Epithelial cell of esophagus (primary cell): ENCODE results near the gene OR10J5.
A peak's percentile ranks its signal among the peaks of the same experiment; 100 is the strongest.
"Not testable (repeated sequence)": the region's sequence is repeated elsewhere in the genome, so short reads cannot be mapped to it uniquely, and the experiment has no call there.

ENCODE experiments used
- DNase-seq: peaks from one replicate; pipeline ENCODE4 v3.0.0; 2010; ENCODE audit warnings: low read depth
- H3K4me3 ChIP-seq: 2 replicates; pipeline ENCODE4 v1.5.1; 2011; ENCODE audit warnings: mild to moderate bottlenecking, low read length, control low read depth
- TF ChIP-seq, protein P1 (sequence below): IDR thresholded peaks from 2 replicates; pipeline ENCODE4 v1.5.1; 2011; ENCODE audit warnings: low read depth, mild to moderate bottlenecking, low read length, control low read depth, inconsistent platforms; ENCODE audit not compliant: insufficient read depth; ENCODE audit errors: missing control alignments

OR10J5 gene

DNA sequence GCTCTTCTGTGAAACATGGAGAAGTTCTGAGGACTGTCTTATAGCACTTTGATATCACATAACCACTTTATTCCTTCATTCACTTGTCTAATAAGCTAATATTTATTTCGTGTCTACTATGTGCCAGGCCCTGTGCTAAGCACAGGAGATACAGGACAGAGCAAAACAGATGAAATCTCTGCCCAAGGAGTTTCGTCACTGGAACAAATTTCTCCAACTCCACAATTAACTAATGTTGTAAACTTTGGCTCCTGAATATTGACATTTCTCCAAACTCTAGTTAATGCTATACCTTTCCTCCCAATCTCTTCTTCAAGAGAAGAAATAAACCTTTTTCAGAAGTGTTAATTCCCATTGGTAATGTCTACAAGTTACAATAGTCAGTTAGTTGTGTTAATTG, 24.8 kb upstream of the OR10J5 start:
- TF ChIP-seq, protein P1, sequence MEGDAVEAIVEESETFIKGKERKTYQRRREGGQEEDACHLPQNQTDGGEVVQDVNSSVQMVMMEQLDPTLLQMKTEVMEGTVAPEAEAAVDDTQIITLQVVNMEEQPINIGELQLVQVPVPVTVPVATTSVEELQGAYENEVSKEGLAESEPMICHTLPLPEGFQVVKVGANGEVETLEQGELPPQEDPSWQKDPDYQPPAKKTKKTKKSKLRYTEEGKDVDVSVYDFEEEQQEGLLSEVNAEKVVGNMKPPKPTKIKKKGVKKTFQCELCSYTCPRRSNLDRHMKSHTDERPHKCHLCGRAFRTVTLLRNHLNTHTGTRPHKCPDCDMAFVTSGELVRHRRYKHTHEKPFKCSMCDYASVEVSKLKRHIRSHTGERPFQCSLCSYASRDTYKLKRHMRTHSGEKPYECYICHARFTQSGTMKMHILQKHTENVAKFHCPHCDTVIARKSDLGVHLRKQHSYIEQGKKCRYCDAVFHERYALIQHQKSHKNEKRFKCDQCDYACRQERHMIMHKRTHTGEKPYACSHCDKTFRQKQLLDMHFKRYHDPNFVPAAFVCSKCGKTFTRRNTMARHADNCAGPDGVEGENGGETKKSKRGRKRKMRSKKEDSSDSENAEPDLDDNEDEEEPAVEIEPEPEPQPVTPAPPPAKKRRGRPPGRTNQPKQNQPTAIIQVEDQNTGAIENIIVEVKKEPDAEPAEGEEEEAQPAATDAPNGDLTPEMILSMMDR = no peak
- no peak overlapping the region for H3K4me3 ChIP-seq
- no peak for DNase-seq

DNA sequence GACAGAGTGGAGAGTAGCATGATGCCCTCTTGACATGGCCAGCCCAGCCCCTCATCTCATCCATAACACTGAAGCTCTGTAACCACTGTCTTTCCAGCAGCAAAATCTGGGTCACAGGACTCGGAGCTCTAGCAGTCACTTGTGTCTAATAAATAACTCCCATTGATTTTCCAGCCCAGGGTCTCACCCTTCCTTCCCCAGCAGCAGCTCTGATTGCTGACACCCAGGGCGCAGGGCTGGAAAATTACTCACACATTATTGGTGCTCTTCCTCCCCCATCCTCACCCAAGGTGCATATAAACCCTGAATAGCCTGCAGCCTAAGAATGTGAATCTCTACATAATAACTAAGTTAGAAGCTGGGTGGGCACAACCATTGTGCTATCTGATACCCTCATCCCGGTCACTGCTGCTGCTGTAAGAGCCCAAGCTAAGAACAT, 21.1 kb upstream of the OR10J5 start:
- no peak overlapping the region for H3K4me3 ChIP-seq
- no peak for DNase-seq
- TF ChIP-seq, protein P1 = no peak

DNA sequence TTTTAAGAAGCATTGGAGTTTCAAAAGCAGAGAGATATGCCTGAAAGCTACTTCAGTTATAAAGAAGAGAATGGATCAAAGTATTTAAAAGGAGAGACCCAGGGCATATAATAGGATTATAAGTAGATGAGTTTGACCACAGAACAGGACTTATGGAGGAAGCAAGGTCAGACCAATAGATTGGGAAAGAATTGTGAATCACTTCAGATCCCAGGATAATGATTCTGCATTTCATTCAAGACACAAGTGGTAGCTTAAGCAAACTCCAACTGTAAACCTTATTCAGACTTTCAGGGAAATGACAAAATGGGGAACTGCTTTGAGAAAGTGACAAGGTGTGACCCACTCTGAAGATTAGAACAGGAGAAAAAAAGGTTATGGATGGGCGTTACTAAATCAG, 18.9 kb upstream of the OR10J5 start:
- DNase-seq = no peak
- no peak overlapping the region for H3K4me3 ChIP-seq
- TF ChIP-seq, protein P1 = no peak

DNA sequence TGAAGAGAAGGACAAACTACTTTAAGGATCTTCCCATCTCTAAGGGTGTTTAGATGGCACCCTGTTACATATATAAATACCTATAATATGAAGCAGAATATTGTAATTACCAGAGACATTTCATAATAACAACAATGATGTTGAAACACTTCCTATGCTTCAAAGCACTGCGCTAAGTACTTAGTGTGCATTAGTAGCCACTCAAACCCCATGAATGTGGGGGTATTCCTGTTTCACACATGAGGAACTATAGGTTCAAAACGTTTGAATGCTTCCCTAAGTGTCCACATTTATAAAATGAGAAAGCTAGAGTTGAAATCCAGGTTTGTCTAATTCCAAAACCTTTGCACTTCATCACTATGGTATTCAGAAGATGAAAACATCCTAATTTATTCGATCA, 18.5 kb upstream of the OR10J5 start:
- no peak overlapping the region for H3K4me3 ChIP-seq
- TF ChIP-seq, protein P1 = no peak
- peak; percentile 8 for DNase-seq

DNA sequence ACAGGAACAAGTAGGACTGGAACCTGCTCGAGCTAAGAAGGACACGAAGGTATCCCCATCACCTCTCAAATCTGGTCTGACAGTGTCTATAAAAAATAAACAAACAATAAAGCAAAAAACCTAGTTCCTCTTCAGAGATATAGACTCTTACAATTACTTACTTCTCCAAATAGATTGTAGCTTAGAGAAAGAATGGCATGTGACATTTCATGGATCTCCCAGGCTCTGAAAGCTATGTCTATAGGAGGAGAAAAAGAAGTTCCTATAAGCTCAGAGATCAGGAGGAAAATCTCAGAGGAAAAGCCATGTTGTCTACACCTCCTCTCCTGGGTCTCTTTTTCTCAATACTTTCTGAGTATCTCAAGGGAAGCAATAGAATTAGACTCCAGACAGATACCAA, 12.3 kb upstream of the OR10J5 start:
- no peak for DNase-seq
- TF ChIP-seq, protein P1 = no peak
- no peak overlapping the region for H3K4me3 ChIP-seq

DNA sequence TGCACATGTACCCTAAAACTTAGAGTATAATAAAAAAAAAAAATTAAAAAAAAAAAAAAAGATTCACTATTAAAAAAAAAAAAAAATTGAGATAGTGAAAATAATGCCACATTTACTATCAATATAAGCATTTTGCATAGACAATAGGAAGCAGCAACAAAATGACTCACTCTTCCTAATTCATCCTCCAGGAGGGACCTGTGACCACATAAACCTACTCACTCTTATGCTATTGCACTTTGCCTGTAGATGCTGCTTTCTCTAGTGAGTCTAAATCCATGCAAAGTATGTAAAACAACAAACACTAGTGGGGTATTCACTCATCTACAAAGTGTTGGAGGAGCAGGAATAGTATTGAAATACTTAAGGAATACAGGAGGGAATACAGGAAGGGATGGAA, 2.9 kb downstream of the OR10J5 start:
- H3K4me3 ChIP-seq = no peak overlapping the region
- TF ChIP-seq, protein P1 = no peak
- peak; percentile 26 for DNase-seq

DNA sequence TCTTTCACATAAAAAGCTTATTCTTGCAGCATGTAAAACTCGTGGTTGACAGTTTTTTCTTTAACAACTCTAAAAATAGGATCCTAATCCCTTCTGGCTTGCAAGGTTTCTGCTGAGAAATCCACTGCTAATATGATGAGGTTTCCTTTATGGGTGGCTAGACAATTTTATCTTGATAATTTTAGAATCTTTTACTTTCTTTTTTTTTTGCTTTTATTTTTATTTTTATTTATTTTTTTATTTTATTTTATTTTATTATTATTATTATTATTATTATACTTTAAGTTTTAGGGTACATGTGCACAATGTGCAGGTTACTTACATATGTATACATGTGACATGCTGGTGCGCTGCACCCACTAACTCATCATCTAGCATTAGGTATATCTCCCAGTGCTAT, 11.0 kb downstream of the OR10J5 start:
- not testable (repeated sequence) for H3K4me3 ChIP-seq, DNase-seq

DNA sequence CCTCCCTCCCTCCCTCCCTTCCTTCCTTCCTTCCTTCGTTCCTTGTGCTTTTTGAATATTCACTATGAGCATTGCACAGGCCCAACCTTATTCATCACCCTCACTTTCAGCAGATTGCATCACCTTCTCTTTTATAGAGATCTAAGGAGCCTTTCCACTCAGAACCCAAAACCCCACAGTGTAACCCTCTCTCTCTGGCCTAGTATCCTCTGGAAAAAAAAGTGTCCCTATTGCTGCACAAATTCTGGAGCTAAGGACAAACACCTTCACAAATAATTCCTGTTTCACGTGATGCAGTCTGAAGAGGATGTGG, 25.6 kb downstream of the OR10J5 start:
- DNase-seq = no peak
- TF ChIP-seq, protein P1 = no peak
- no peak overlapping the region for H3K4me3 ChIP-seq
